ENCODE measurements around the gene GBF1.

DNA sequence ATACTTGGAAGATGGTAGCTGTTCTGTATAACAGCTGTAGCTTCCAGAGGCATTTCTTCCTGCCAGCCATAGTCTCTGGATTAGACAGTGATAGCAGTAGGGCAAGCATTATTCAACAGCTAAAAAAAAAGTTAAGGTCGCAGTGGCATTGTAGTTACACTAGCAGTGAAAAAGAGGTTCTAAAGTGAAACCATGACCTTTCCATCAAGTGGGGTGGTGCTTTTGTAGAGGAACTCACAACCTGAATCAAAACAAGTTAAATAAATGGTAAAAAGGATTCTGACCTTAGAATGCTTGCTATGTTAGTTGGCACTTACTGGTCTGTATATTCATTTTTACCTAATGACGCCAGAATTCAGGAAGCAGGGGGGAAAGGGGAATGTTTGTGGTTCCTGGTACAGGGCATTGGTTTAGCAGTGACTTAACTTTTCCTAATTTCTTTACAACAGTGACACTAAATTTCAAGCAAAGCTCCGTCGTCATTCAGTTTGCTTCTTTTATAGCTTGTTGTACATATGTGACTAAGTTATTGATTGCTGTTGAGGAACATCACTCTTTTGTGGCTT, 55.0 kb downstream of the GBF1 start:
- TF ChIP-seq FOXK2 (IDR thresholded peaks at IDR 0.05) (no peak), ELF4 (IDR thresholded peaks at IDR 0.05) (no peak), NFRKB (IDR thresholded peaks at IDR 0.05) (no peak), BHLHE40 (IDR thresholded peaks at IDR 0.05; ENCODE audit: borderline replicate concordance) (no peak), SP1 (IDR thresholded peaks at IDR 0.05) (no peak)
